GM23338 (cell line): ENCODE results near the gene AP4S1.

Experiments used
- EZH2 ChIP-seq: fragments of 200-600 bp; sonication (generic); IDR thresholded peaks from one replicate; pipeline ENCODE4 v1.8.0; 2017; ENCODE audit warnings: antibody characterized with exemption, mild to moderate bottlenecking, low read depth; ENCODE audit not compliant: unreplicated experiment
- EZH2phosphoT487 ChIP-seq: fragments of 200-600 bp; sonication (generic); IDR thresholded peaks from one replicate; pipeline ENCODE4 v1.8.1; 2018; ENCODE audit warnings: antibody characterized with exemption; ENCODE audit not compliant: unreplicated experiment
- TF ChIP-seq, protein P1 (sequence below), 2 experiments: fragments of 200-600 bp in 1 of 2; sonication (generic) in 1 of 2; conservative IDR thresholded peaks; 2 replicates each; pipeline versions ENCODE4 v1.5.1 to v1.6.1; 2016 to 2017; ENCODE audit warnings: antibody characterized with exemption in 2 of 2, low read depth in 2 of 2, mild to moderate bottlenecking in 2 of 2, moderate library complexity in 1 of 2
- TF ChIP-seq, protein P2 (sequence below): IDR thresholded peaks from one replicate; pipeline ENCODE4 v1.6.1; 2018; ENCODE audit warnings: antibody characterized with exemption; ENCODE audit not compliant: unreplicated experiment

DNA sequence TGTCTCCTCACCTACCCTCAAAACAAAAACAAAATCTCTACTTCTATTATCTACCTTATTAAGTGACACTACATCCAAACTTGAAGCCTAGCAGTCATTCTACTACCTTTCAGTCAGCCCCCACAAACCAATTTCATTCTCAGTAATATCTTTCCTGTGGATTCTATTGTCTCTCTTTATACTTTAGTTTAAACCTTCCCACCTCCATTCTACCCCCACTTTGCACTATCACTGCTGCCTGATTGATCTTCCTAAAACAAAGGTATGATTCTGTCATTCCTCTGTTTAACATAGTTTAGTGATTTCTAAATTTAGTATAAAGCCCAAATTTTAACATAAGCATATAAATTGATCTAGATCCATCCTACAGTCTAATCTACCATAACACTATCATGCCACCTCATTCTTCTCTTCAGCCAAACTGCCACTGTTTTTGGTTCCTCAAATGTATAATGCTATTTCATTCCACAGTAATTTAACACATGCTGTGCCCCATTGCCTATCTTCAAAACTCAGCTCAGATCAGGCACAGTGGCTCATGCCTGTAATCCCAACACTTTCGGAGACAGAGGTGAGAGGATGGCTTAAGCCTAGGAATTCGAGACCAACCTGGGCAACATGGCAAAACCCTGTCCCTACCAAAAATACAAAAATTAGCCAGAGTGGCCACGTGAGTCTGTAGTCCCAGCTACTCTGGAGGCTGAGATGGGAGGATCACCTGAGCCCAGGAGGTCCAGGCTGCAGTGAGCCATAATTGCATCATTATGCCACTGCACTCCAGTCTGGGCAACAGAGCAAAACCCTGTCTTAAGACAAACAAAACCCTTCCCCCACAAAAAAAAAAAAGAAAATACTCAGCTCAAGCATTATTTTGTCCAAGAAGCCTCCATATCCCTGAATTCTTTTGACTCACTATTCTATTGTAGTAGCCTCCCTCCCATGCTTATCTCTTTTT is 3.8 kb downstream of the AP4S1 start:
- no peak for TF ChIP-seq EZH2
- TF ChIP-seq, protein P1, sequence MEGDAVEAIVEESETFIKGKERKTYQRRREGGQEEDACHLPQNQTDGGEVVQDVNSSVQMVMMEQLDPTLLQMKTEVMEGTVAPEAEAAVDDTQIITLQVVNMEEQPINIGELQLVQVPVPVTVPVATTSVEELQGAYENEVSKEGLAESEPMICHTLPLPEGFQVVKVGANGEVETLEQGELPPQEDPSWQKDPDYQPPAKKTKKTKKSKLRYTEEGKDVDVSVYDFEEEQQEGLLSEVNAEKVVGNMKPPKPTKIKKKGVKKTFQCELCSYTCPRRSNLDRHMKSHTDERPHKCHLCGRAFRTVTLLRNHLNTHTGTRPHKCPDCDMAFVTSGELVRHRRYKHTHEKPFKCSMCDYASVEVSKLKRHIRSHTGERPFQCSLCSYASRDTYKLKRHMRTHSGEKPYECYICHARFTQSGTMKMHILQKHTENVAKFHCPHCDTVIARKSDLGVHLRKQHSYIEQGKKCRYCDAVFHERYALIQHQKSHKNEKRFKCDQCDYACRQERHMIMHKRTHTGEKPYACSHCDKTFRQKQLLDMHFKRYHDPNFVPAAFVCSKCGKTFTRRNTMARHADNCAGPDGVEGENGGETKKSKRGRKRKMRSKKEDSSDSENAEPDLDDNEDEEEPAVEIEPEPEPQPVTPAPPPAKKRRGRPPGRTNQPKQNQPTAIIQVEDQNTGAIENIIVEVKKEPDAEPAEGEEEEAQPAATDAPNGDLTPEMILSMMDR (conservative IDR thresholded peaks at IDR 0.05; ENCODE audit: low read depth in 2 of 2): no peak
- TF ChIP-seq, protein P2, sequence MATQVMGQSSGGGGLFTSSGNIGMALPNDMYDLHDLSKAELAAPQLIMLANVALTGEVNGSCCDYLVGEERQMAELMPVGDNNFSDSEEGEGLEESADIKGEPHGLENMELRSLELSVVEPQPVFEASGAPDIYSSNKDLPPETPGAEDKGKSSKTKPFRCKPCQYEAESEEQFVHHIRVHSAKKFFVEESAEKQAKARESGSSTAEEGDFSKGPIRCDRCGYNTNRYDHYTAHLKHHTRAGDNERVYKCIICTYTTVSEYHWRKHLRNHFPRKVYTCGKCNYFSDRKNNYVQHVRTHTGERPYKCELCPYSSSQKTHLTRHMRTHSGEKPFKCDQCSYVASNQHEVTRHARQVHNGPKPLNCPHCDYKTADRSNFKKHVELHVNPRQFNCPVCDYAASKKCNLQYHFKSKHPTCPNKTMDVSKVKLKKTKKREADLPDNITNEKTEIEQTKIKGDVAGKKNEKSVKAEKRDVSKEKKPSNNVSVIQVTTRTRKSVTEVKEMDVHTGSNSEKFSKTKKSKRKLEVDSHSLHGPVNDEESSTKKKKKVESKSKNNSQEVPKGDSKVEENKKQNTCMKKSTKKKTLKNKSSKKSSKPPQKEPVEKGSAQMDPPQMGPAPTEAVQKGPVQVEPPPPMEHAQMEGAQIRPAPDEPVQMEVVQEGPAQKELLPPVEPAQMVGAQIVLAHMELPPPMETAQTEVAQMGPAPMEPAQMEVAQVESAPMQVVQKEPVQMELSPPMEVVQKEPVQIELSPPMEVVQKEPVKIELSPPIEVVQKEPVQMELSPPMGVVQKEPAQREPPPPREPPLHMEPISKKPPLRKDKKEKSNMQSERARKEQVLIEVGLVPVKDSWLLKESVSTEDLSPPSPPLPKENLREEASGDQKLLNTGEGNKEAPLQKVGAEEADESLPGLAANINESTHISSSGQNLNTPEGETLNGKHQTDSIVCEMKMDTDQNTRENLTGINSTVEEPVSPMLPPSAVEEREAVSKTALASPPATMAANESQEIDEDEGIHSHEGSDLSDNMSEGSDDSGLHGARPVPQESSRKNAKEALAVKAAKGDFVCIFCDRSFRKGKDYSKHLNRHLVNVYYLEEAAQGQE: no peak
- no peak for TF ChIP-seq EZH2phosphoT487
